DOHH2 (cell line): ENCODE data around the gene CACHD1.

Experiments used
- H3F3A ChIP-seq: fragments of 200-600 bp; sonication (generic), shearing (Covaris generic); 2 replicates; pipeline ENCODE4 v1.6.0; 2016; ENCODE audit warnings: antibody characterized with exemption, mild to moderate bottlenecking; ENCODE audit not compliant: control insufficient read depth, insufficient read depth
- H3K27ac ChIP-seq: fragments of 200-600 bp; sonication (generic); 2 replicates; pipeline ENCODE4 v1.5.1; 2014; ENCODE audit warnings: low read depth, mild to moderate bottlenecking, low read length, moderate library complexity
- H3K27me3 ChIP-seq: fragments of 200-600 bp; sonication (generic); 2 replicates; pipeline ENCODE4 v1.6.1; 2014; ENCODE audit warnings: mild to moderate bottlenecking, low read length, mixed read lengths; ENCODE audit not compliant: control insufficient read depth
- H3K36me3 ChIP-seq: fragments of 200-600 bp; sonication (generic); 2 replicates; pipeline ENCODE4 v1.6.1; 2014; ENCODE audit warnings: mild to moderate bottlenecking, low read length, moderate library complexity, mixed read lengths; ENCODE audit not compliant: control insufficient read depth
- H3K4me1 ChIP-seq: fragments of 200-600 bp; sonication (generic); 2 replicates; pipeline ENCODE4 v1.6.1; 2014; ENCODE audit warnings: mild to moderate bottlenecking, low read length, mixed read lengths; ENCODE audit not compliant: control insufficient read depth
- H3K4me2 ChIP-seq: fragments of 200-600 bp; sonication (generic); 2 replicates; pipeline ENCODE4 v1.6.0; 2014; ENCODE audit warnings: mild to moderate bottlenecking, low read length, moderate library complexity
- H3K4me3 ChIP-seq: fragments of 200-600 bp; sonication (generic); 2 replicates; pipeline ENCODE4 v1.5.1; 2014; ENCODE audit warnings: mild to moderate bottlenecking, low read length, mixed read lengths
- H3K79me2 ChIP-seq: fragments of 200-600 bp; sonication (generic); 2 replicates; pipeline ENCODE4 v1.6.1; 2014; ENCODE audit warnings: mild to moderate bottlenecking, low read length, mixed read lengths; ENCODE audit not compliant: control insufficient read depth
- H3K9me2 ChIP-seq: fragments of 200-600 bp; sonication (generic); replicated peaks from 2 replicates; pipeline ENCODE4 v1.6.1; 2014; ENCODE audit warnings: mild to moderate bottlenecking, low read length, mixed read lengths; ENCODE audit not compliant: control insufficient read depth
- H3K9me3 ChIP-seq: fragments of 200-600 bp; sonication (generic); 2 replicates; pipeline ENCODE4 v1.6.1; 2014; ENCODE audit warnings: antibody characterized with exemption, low read length, mixed read lengths; ENCODE audit not compliant: control insufficient read depth, insufficient read depth
- H4K20me1 ChIP-seq: fragments of 200-600 bp; sonication (generic); 2 replicates; pipeline ENCODE4 v1.6.0; 2014; ENCODE audit warnings: low read depth, mild to moderate bottlenecking, antibody characterized with exemption, low read length, moderate library complexity; ENCODE audit not compliant: control insufficient read depth, insufficient read depth
- EZH2phosphoT487 ChIP-seq: fragments of 200-600 bp; sonication (generic); IDR thresholded peaks from 2 replicates; pipeline ENCODE4 v1.6.1; 2017; ENCODE audit warnings: borderline replicate concordance, mild to moderate bottlenecking, antibody characterized with exemption, low read length, moderate library complexity, mixed read lengths
- TF ChIP-seq, protein P1 (sequence below): fragments of 200-600 bp; sonication (generic); IDR thresholded peaks from one replicate; pipeline ENCODE4 v1.5.1; 2014; ENCODE audit warnings: antibody characterized with exemption, mild to moderate bottlenecking, low read depth, low read length; ENCODE audit not compliant: poor library complexity, severe bottlenecking

CACHD1 gene

DNA sequence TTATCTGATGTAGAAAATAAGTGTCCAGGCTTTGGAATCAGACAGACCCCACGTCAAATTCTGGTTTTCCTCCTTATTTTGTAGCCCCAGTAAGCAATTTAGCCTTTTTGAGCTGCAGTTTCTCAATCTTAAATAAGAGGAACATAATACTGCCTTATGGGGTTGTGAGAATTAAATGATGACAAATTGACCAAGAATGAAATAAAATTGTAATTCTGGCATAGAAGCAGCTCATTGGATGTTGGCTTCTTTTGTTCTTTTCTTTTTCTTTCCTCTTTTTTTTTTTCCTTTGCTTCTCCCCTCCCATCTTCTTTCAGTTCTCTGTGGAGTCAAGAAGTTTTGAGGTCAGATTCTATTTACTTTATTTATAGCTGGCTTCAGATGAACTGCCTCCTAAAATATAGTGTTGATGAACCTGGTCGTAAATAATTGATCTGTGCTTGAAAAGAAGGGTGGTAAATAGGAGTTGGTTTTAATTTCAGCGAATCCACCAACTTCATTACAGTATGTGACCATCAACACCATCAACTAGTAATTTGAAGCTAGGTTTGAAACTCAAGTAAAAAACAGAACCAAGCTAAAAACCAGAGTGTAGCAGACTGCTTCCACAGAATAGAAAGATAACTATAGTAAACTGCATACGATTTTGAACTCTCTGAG, 81.1 kb downstream of the CACHD1 start:
- Histone ChIP-seq H4K20me1 (no peaks in the 10 kb centered on the region), H3K4me2 (no peak overlapping the region), H3K4me3 (no peak overlapping the region), H3K79me2 (no peaks in the 10 kb centered on the region), H3K27ac (no peak overlapping the region), H3K27me3 (no peaks in the 10 kb centered on the region), H3K36me3 (no peaks in the 10 kb centered on the region), H3K9me2 (no peaks in the 10 kb centered on the region), H3F3A (no peaks in the 10 kb centered on the region), H3K9me3 (no peaks in the 10 kb centered on the region), H3K4me1 (no peaks in the 10 kb centered on the region)
- TF ChIP-seq EZH2phosphoT487 = no peak
- TF ChIP-seq, protein P1, sequence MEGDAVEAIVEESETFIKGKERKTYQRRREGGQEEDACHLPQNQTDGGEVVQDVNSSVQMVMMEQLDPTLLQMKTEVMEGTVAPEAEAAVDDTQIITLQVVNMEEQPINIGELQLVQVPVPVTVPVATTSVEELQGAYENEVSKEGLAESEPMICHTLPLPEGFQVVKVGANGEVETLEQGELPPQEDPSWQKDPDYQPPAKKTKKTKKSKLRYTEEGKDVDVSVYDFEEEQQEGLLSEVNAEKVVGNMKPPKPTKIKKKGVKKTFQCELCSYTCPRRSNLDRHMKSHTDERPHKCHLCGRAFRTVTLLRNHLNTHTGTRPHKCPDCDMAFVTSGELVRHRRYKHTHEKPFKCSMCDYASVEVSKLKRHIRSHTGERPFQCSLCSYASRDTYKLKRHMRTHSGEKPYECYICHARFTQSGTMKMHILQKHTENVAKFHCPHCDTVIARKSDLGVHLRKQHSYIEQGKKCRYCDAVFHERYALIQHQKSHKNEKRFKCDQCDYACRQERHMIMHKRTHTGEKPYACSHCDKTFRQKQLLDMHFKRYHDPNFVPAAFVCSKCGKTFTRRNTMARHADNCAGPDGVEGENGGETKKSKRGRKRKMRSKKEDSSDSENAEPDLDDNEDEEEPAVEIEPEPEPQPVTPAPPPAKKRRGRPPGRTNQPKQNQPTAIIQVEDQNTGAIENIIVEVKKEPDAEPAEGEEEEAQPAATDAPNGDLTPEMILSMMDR = no peak

DNA sequence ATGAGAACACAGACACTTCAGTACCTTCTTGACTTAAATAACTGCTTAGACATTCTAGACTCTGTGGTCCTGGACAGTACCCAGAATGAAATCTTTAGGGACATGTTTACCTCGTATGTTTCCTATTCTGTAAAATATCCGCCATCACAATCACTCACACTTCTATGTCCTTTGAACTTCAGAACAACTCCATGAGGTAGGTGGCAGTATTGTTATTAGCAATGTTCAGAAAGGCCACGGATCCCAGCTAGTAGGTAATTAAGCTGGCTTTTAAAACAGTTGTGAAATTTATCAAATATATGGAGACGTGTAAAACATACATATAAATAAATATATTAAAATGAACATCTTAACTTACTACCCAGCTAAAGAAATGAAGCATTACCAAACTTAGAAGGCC, 83.4 kb downstream of the CACHD1 start:
- Histone ChIP-seq H3F3A (no peaks in the 10 kb centered on the region), H3K9me3 (no peaks in the 10 kb centered on the region), H3K36me3 (no peaks in the 10 kb centered on the region), H3K79me2 (no peaks in the 10 kb centered on the region), H3K27me3 (no peaks in the 10 kb centered on the region), H3K4me1 (no peaks in the 10 kb centered on the region), H4K20me1 (no peaks in the 10 kb centered on the region), H3K9me2 (no peaks in the 10 kb centered on the region), H3K4me3 (no peak overlapping the region), H3K4me2 (no peak overlapping the region), H3K27ac (no peak overlapping the region)
- TF ChIP-seq, protein P1 = no peak
- no peak for TF ChIP-seq EZH2phosphoT487

DNA sequence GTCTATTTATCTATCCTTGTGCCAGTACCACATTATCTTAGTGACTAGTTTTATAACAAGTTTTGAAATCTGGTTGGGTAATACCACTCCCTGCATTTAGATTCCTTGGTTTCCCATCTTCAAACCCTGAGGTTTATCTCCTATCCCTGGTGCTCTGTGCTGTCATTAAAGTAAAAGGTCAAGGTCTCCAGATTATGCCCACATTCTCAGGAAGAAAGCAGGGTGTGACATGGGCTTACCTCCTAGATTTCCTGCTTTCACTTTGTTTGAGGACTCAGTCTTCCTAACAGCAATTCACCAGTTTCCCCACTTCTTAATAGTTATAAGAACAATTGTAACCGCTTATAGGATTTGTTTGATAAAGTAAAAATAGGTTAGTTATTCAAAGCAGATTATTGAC, 86.0 kb downstream of the CACHD1 start:
- Histone ChIP-seq H3K4me3 (no peak overlapping the region), H3K79me2 (no peaks in the 10 kb centered on the region), H3K9me2 (no peaks in the 10 kb centered on the region), H3K36me3 (no peaks in the 10 kb centered on the region), H3K9me3 (no peaks in the 10 kb centered on the region), H3K4me2 (no peak overlapping the region), H3K27ac (no peak overlapping the region), H3F3A (no peaks in the 10 kb centered on the region), H3K4me1 (no peaks in the 10 kb centered on the region), H3K27me3 (peaks cover 3% of the 10 kb centered on the region; the same call in 1 of the 2 replicates), H4K20me1 (no peaks in the 10 kb centered on the region)
- TF ChIP-seq, protein P1 = no peak
- no peak for TF ChIP-seq EZH2phosphoT487
